ENCODE measurements around the gene TMEM131. TPM values are rescaled to one million over a fixed set of nuclear protein-coding genes. Genes with fewer than 3 reads are reported as not detected.

The TMEM131 gene
- total and polyA plus RNA-seq, 2 of the 8 experiments (the other 6 are each of a cell fraction or from before 2014, with no cell fraction given) = 9.7 to 22.9 TPM

DNA sequence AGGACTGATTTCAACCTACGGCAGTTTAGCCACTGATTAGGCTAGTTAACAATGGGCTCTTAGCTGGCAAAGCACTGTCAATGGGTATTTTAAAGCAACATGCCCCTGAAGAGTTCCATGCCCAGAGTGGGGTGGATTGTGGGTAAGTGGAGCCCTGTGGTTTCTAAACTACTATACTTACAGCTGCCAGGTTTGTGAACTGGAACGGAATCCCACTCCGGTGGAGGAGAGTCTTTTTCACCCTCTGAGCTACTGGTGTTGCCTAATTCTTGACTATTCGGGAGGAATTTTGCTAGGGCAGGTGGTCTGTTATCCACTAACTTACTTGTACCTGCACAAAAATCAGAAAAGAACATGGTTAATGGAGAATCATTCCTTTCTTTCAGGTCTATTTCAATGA is 229.8 kb downstream of the TMEM131 start:
- no peak overlapping the region for H3K4ac ChIP-seq (replicated peaks; ENCODE audit: insufficient read length, low read depth, low read length)
- no peaks in the 10 kb centered on the region; the same call in 1 of the 2 replicates for H3K79me1 ChIP-seq (ENCODE audit: low read depth, low read length)
- no peak overlapping the region for H4K5ac ChIP-seq (ENCODE audit: insufficient read length, low read depth, low read length)
- H2BK20ac ChIP-seq (ENCODE audit: low read length) = no peak overlapping the region
- no peak overlapping the region for H3K14ac ChIP-seq (ENCODE audit: insufficient read length)
- TF ChIP-seq FOSL1 (IDR thresholded peaks at IDR 0.05; ENCODE audit: insufficient read depth, low read depth, low read length) (no peak), JUN (IDR thresholded peaks at IDR 0.05; ENCODE audit: low read depth, low read length) (no peak), CTBP2 (IDR thresholded peaks at IDR 0.05; ENCODE audit: borderline replicate concordance, insufficient read depth, insufficient read length, low read length) (no peak), POLR2A (IDR thresholded peaks at IDR 0.05; ENCODE audit: control extremely low read depth in 1 of 2, low read depth in 2 of 2, low read length in 2 of 2) (no peak), SIN3A (conservative IDR thresholded peaks at IDR 0.05 in 1 of 2, IDR thresholded peaks at IDR 0.05 in 1 of 2; ENCODE audit: low read depth in 1 of 2, low read length in 2 of 2) (no peak), BRCA1 (IDR thresholded peaks at IDR 0.05; ENCODE audit: low read depth, low read length) (no peak), NRF1 (IDR thresholded peaks at IDR 0.05; ENCODE audit: low read depth, low read length) (no peak), GABPA (IDR thresholded peaks at IDR 0.05; ENCODE audit: borderline replicate concordance, insufficient read depth, low read length) (no peak), SRF (IDR thresholded peaks at IDR 0.05; ENCODE audit: low read depth, low read length) (no peak), MAFK (IDR thresholded peaks at IDR 0.05; ENCODE audit: low read depth, low read length) (no peak)
- H3K27me3 ChIP-seq (replicated peaks in 1 of 4; ENCODE audit: control insufficient read depth in 3 of 4, extremely low read depth in 1 of 4, insufficient read depth in 3 of 4, low read length in 3 of 4) = no peaks in the 10 kb centered on the region
- H3K4me3 ChIP-seq (ENCODE audit: extremely low read depth in 1 of 4, insufficient read depth in 2 of 4, low read depth in 3 of 4, low read length in 4 of 4) = no peak overlapping the region
- H3K4me1 ChIP-seq (replicated peaks in 1 of 4; ENCODE audit: control insufficient read depth in 3 of 4, insufficient read depth in 4 of 4, low read length in 3 of 4) = peaks cover 0 to 11% (median 0%) of the 10 kb centered on the region in 4 experiments; a peak in 3 of 7 replicates
- no peak overlapping the region for H2BK12ac ChIP-seq (ENCODE audit: low read depth, low read length)
- H3K79me2 ChIP-seq (ENCODE audit: control insufficient read depth in 1 of 2, insufficient read depth in 2 of 2, low read length in 2 of 2) = no peaks in the 10 kb centered on the region
- no peak overlapping the region for H2BK5ac ChIP-seq (ENCODE audit: low read depth, low read length)
- peaks cover 0 to 14% (median 1%) of the 10 kb centered on the region in 4 experiments; a peak in 4 of 8 replicates for H3K36me3 ChIP-seq (ENCODE audit: control insufficient read depth in 2 of 4, insufficient read depth in 4 of 4, low read length in 3 of 4)
- ChIA-PET CTCF (ENCODE audit: partially characterized antibody) (interaction anchor here (0.8 to 5.9 kb wide), 4 partner anchors 10 to 306 kb away, joined by 3 to 60 read pairs (median 4); no protein-coding TSS in a partner anchor), POLR2A (ENCODE audit: partially characterized antibody) (no interaction called here)
- H3K9ac ChIP-seq (replicated peaks in 1 of 4; ENCODE audit: extremely low read depth in 1 of 4, low read depth in 3 of 4, low read length in 3 of 4) = no peak overlapping the region
- no peak for FAIRE-seq
- no peak overlapping the region for H2AFZ ChIP-seq (ENCODE audit: low read length)
- no peak overlapping the region for H2BK120ac ChIP-seq (replicated peaks; ENCODE audit: low read depth, low read length)
- H2AK5ac ChIP-seq (ENCODE audit: low read depth, low read length) = no peak overlapping the region
- DNase-seq (ENCODE audit: low read depth in 1 of 2, low spot score in 2 of 2) = no peak
- H4K8ac ChIP-seq (ENCODE audit: extremely low read depth, insufficient read depth, low read length) = no peak overlapping the region
- no peak overlapping the region for H2BK15ac ChIP-seq (ENCODE audit: low read length)
- H3K27ac ChIP-seq (ENCODE audit: low read depth, low read length) = no peak overlapping the region
- H3K18ac ChIP-seq (ENCODE audit: extremely low read depth, low read length) = no peak overlapping the region
- 82% methylated on average over 4 of the region's 4 CpGs; no CpG with 5 or more reads in 1 of the 2 experiments for WGBS, 2 experiments (ENCODE audit: extremely low coverage in 1 of 2, insufficient coverage in 1 of 2, insufficient read length in 1 of 2, insufficient replicate concordance in 2 of 2, low coverage in 1 of 2, low lambda C conversion rate in 2 of 2, missing lambda C conversion rate in 1 of 2)
- H4K91ac ChIP-seq (replicated peaks; ENCODE audit: insufficient read length, low read length) = no peak overlapping the region
- no peaks in the 10 kb centered on the region for H3K23me2 ChIP-seq (ENCODE audit: low read depth, low read length)
- no peaks in the 10 kb centered on the region for H3K9me3 ChIP-seq (ENCODE audit: insufficient read depth in 2 of 2, low read depth in 1 of 2, low read length in 1 of 2)
- H4K20me1 ChIP-seq (replicated peaks in 1 of 2; ENCODE audit: control insufficient read depth in 1 of 2, insufficient read depth in 2 of 2, low read length in 2 of 2) = peaks cover 0 to 2% of the 10 kb centered on the region in 2 experiments
- no peak overlapping the region for H3K4me2 ChIP-seq (ENCODE audit: insufficient read depth in 1 of 2, low read depth in 2 of 2, low read length in 2 of 2)
- H3K23ac ChIP-seq (ENCODE audit: insufficient read length) = no peak overlapping the region
- H3K56ac ChIP-seq (replicated peaks; ENCODE audit: insufficient read length, low read depth, low read length) = no peak overlapping the region

All from H1 (cell line).